T-helper 2 cell treated with Interferon-gamma antibody and Interleukin-4, amounts not matched to agents 100 ng/mL and 5 ng/mL, for 36 hours (primary cell): ENCODE results near the gene POLR1C. TPM values are rescaled to one million over a fixed set of nuclear protein-coding genes. Genes with fewer than 3 reads are reported as not detected.
"Not testable (repeated sequence)": the region's sequence is repeated elsewhere in the genome, so short reads cannot be mapped to it uniquely, and the experiment has no call there.

Source experiments
- intact Hi-C: fragments of 100-400 bp; cut with micrococcal nuclease; formaldehyde crosslinking; loops from one replicate; pipeline ENCODE4 v1.15.1; 2023
- total RNA-seq: library from RNA; stranded (reverse); gene quantifications from 2 replicates; pipeline ENCODE4 v1.2.3, GENCODE V29; 2022

The POLR1C gene
- total RNA-seq, 1 donor from 2014 or later = 43.6 TPM

- intact Hi-C loops = no loop called here
Measured at GRCh38 chr6:43491750-43492661, 24.9 kb upstream of the POLR1C start.

GRCh38 chr6:43492673-43493072, 24.2 kb upstream of the POLR1C start:
- intact Hi-C loops = no loop called here

- intact Hi-C loops = no loop called here
Measured at GRCh38 chr6:43493230-43493629, 23.7 kb upstream of the POLR1C start.

GRCh38 chr6:43493833-43494232, 23.1 kb upstream of the POLR1C start:
- intact Hi-C loops = no loop called here

- intact Hi-C loops = no loop called here
Measured at GRCh38 chr6:43494321-43494720, 22.6 kb upstream of the POLR1C start.

GRCh38 chr6:43494766-43495165, 22.1 kb upstream of the POLR1C start:
- intact Hi-C loops = no loop called here

GRCh38 chr6:43495409-43495941, 21.4 kb upstream of the POLR1C start:
- intact Hi-C loops = no loop called here

- intact Hi-C loops = no loop called here
Measured at GRCh38 chr6:43496370-43497128, 20.3 kb upstream of the POLR1C start.

- intact Hi-C loops = no loop called here
Measured at GRCh38 chr6:43497129-43497396, 19.8 kb upstream of the POLR1C start.

GRCh38 chr6:43497689-43498088, 19.2 kb upstream of the POLR1C start:
- intact Hi-C loops = no loop called here

GRCh38 chr6:43498291-43498690, 18.6 kb upstream of the POLR1C start:
- intact Hi-C loops = not testable (repeated sequence)

- intact Hi-C loops = no loop called here
Measured at GRCh38 chr6:43499028-43499815, 17.7 kb upstream of the POLR1C start.

GRCh38 chr6:43500921-43501320, 16.0 kb upstream of the POLR1C start:
- intact Hi-C loops = no loop called here

GRCh38 chr6:43502666-43503065, 14.2 kb upstream of the POLR1C start:
- intact Hi-C loops = no loop called here

GRCh38 chr6:43503443-43503842, 13.4 kb upstream of the POLR1C start:
- intact Hi-C loops = no loop called here

GRCh38 chr6:43504756-43505593, 11.9 kb upstream of the POLR1C start:
- intact Hi-C loops = loop anchor here (5.0 kb wide), 1 partner anchor 118 kb away; no protein-coding TSS in a partner anchor

GRCh38 chr6:43505718-43506117, 11.2 kb upstream of the POLR1C start:
- intact Hi-C loops = loop anchor here (1.0 to 5.0 kb wide), 4 partner anchors 51 to 276 kb away; partner anchors contain the start of gene DNPH1

GRCh38 chr6:43506171-43506570, 10.7 kb upstream of the POLR1C start:
- intact Hi-C loops = loop anchor here (1.0 to 5.0 kb wide), 4 partner anchors 52 to 277 kb away; partner anchors contain the start of gene DNPH1

GRCh38 chr6:43506667-43507471, 10.0 kb upstream of the POLR1C start:
- intact Hi-C loops = loop anchor here (1.0 to 5.0 kb wide), 4 partner anchors 53 to 278 kb away; partner anchors contain the start of gene DNPH1
